ENCODE data around the gene TCAF1.
A peak's percentile ranks its signal among the peaks of the same experiment; 100 is the strongest.
"Not testable (repeated sequence)": the region's sequence is repeated elsewhere in the genome, so short reads cannot be mapped to it uniquely, and the experiment has no call there.

TCAF1 gene

GRCh38 chr7:143905509-143905908, 3.5 kb upstream of the TCAF1 start:
- no peak for DNase-seq (ENCODE audit: low read depth in 2 of 2)

GRCh38 chr7:143902332-143902899, 440 bp upstream of the TCAF1 start:
- no peak for DNase-seq (ENCODE audit: low read depth in 2 of 2)

- no peak for DNase-seq (ENCODE audit: low read depth in 2 of 2)
These were observed 676 bp downstream of the TCAF1 start for GRCh38 chr7:143901332-143901667.

GRCh38 chr7:143900230-143900766, 1.7 kb downstream of the TCAF1 start:
- DNase-seq (ENCODE audit: low read depth in 2 of 2), result no peak

GRCh38 chr7:143898810-143899209, 3.2 kb downstream of the TCAF1 start:
- DNase-seq (ENCODE audit: low read depth in 2 of 2), result no peak

GRCh38 chr7:143896667-143897066, 5.3 kb downstream of the TCAF1 start:
- no peak for DNase-seq (ENCODE audit: low read depth in 2 of 2)

GRCh38 chr7:143892527-143893300, 9.3 kb downstream of the TCAF1 start:
- DNase-seq (ENCODE audit: low read depth in 2 of 2), result no peak

GRCh38 chr7:143891457-143891856, 10.5 kb downstream of the TCAF1 start:
- DNase-seq (ENCODE audit: low read depth in 2 of 2), result no peak

- DNase-seq (ENCODE audit: low read depth in 2 of 2), result no peak
These were observed 11.4 kb downstream of the TCAF1 start for GRCh38 chr7:143890558-143890957.

GRCh38 chr7:143889068-143889467, 12.9 kb downstream of the TCAF1 start:
- no peak for DNase-seq (ENCODE audit: low read depth in 2 of 2)

GRCh38 chr7:143886826-143887477, 15.0 kb downstream of the TCAF1 start:
- no peak for DNase-seq (ENCODE audit: low read depth in 2 of 2)

- DNase-seq (ENCODE audit: low read depth in 2 of 2), result no peak
These were observed 16.0 kb downstream of the TCAF1 start for GRCh38 chr7:143885951-143886350.

- peak in 1 of 2 donors; percentile 32 for DNase-seq (ENCODE audit: low read depth in 2 of 2)
These were observed 16.9 kb downstream of the TCAF1 start for GRCh38 chr7:143884969-143885559.

- no peak for DNase-seq (ENCODE audit: low read depth in 2 of 2)
These were observed 17.6 kb downstream of the TCAF1 start for GRCh38 chr7:143884241-143884968.

GRCh38 chr7:143882604-143883078, 19.3 kb downstream of the TCAF1 start:
- DNase-seq (ENCODE audit: low read depth in 2 of 2), result no peak

- no peak for DNase-seq (ENCODE audit: low read depth in 2 of 2)
These were observed 19.9 kb downstream of the TCAF1 start for GRCh38 chr7:143882020-143882603.

GRCh38 chr7:143878884-143879283, 23.1 kb downstream of the TCAF1 start:
- no peak for DNase-seq (ENCODE audit: low read depth in 2 of 2)

- DNase-seq (ENCODE audit: low read depth in 2 of 2), result no peak
These were observed 24.9 kb downstream of the TCAF1 start for GRCh38 chr7:143877098-143877497.

GRCh38 chr7:143876218-143876617, 25.8 kb downstream of the TCAF1 start:
- no peak for DNase-seq (ENCODE audit: low read depth in 2 of 2)

- DNase-seq (ENCODE audit: low read depth in 2 of 2), result not testable (repeated sequence)
These were observed 28.7 kb downstream of the TCAF1 start for GRCh38 chr7:143873242-143873641.

- DNase-seq (ENCODE audit: low read depth in 2 of 2), result not testable (repeated sequence)
These were observed 30.4 kb downstream of the TCAF1 start for GRCh38 chr7:143871534-143871933.
